HFF-Myc (cell line): ENCODE results near the gene TMEM14C.
"Not testable (repeated sequence)": the region's sequence is repeated elsewhere in the genome, so short reads cannot be mapped to it uniquely, and the experiment has no call there.

ENCODE experiments used
- DNase-seq: peaks from one replicate; pipeline ENCODE4 v3.0.0-alpha.2; 2011; ENCODE audit warnings: low read depth; ENCODE audit errors: extremely low read depth
- H3K4me3 ChIP-seq: replicated peaks from 2 replicates; pipeline ENCODE4 v1.5.1; 2011; ENCODE audit warnings: low read depth, mild to moderate bottlenecking, control low read depth, low read length
- TF ChIP-seq, protein P1 (sequence below): IDR thresholded peaks from 2 replicates; pipeline ENCODE4 v1.5.1; 2012; ENCODE audit warnings: mild to moderate bottlenecking, low read depth, low read length, control low read depth; ENCODE audit errors: missing control alignments

The TMEM14C gene

DNA sequence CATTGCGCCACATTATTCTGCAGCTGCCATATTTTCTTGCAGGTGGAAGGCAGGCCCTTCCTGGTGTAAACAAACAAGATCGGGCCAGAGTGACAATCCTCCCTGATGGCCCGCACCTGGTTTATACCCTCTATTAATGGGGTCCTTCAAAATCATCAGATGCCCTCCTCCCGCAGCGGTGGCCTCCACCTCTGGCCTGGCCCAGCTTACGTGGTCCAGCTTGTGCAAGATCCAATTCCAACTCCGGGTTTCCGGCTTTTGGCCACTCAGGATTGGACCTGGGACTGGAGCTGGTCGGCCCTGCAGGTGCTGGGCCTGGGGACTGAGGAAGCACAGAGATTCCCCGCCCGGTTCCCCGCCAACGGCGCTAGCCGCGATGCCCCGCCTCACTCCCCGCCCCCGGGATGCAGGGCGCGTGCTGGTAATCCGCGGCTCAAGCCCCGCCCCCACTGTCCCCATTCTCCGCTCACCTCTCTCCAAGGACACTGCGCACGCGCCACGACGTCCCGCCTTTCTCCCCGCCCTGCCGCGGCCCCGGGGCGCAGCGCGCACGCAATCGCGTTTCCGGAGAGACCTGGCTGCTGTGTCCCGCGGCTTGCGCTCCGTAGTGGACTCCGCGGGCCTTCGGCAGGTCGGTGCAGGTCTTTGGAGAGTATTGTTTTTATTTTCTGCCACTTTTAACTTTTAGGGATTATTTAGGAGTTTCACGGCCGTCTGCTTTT is 24.5 kb downstream of the TMEM14C start, which contains the start of gene TMEM14B:
TMEM14B (plus strand) TSS at position 555 of the 722 bp plus-strand sequence. CDS start 1,441 bp downstream, outside the sequence.
- TF ChIP-seq, protein P1, sequence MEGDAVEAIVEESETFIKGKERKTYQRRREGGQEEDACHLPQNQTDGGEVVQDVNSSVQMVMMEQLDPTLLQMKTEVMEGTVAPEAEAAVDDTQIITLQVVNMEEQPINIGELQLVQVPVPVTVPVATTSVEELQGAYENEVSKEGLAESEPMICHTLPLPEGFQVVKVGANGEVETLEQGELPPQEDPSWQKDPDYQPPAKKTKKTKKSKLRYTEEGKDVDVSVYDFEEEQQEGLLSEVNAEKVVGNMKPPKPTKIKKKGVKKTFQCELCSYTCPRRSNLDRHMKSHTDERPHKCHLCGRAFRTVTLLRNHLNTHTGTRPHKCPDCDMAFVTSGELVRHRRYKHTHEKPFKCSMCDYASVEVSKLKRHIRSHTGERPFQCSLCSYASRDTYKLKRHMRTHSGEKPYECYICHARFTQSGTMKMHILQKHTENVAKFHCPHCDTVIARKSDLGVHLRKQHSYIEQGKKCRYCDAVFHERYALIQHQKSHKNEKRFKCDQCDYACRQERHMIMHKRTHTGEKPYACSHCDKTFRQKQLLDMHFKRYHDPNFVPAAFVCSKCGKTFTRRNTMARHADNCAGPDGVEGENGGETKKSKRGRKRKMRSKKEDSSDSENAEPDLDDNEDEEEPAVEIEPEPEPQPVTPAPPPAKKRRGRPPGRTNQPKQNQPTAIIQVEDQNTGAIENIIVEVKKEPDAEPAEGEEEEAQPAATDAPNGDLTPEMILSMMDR: no peak
- H3K4me3 ChIP-seq: peak within 1 kb of the TSS; percentile 78
- peak; percentile 90 for DNase-seq

DNA sequence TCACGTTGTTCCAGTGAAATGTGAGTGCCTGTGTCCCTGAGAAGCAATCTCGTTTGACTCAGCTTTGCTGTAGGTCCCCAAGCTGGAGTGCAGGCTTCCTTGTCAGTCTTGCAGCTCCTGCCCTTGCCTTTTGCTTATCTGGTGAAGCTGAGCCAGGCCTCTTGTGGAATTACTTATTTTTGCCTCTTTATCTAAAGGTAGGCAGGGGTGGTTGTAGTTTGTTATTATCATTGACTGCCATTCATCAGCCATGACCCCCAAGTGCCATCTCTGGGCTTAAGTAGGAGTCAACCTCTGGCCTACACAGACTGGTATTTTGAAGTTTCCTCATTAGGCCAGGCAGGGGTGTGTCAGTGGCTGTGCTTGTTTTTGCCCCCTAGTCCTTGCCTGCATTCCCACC is 26.9 kb downstream of the TMEM14C start:
- TF ChIP-seq, protein P1: no peak
- H3K4me3 ChIP-seq: peak overlapping the region; percentile 78
- no peak for DNase-seq

DNA sequence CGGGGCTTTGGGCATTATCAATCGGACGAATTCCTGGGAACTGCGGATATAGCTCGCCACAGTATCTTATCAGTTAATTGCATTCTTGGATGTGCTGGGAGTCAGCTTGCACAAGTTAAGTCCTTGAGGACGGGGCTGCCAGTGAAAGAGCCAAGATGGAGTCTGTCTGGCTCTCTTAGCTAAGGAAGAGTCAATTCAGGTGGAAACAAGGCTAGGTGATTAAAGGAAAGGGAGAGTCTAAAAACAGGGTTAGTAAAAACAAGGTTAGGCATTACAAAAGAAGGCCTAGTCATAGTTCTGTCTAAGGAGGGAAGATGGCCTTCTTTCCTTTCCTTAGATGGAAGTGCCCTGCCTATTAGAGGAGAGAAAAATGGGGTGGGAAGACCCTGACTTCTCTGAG is 27.7 kb downstream of the TMEM14C start:
- H3K4me3 ChIP-seq, DNase-seq: not testable (repeated sequence)

DNA sequence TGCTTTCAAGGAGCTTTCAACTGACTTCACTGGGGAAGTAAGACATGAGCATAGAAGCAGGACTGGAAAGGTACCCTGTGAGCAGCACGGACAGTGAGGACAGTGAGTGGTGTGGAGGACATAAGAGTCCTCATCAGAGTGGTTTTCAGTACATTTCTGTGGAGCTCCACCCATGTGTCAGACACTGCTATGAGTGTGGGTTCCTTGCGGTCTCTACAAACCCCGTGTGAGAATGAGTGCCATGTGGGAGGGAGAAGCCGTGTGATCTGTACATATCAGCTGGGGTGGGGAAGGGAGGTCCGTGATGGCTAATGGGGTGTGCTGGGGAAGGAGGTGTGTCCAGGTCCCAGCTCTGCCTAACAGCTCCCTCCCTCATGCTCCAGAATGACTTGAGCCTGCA is 28.9 kb downstream of the TMEM14C start:
- not testable (repeated sequence) for DNase-seq, H3K4me3 ChIP-seq

DNA sequence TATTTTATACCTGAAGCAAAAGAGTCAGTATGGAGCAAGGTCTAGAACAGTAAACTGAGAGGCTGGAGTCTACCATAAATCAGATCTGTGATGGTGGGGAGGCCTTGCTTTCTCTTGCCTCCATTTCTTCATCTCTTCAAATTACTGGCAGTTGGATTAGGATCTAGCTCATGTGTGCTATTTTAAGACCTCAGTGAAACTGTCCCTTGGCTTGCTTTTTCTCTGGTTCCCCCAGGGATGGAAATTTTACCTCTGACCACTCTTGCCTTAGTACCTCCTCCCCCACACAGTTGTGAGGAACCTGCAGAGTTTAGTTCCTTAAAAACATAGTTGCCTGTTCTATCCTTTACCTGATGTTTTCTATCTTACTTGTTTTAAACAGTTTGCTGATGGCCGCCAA is 33.2 kb downstream of the TMEM14C start:
- H3K4me3 ChIP-seq: no peak overlapping the region
- no peak for DNase-seq
- TF ChIP-seq, protein P1: no peak

DNA sequence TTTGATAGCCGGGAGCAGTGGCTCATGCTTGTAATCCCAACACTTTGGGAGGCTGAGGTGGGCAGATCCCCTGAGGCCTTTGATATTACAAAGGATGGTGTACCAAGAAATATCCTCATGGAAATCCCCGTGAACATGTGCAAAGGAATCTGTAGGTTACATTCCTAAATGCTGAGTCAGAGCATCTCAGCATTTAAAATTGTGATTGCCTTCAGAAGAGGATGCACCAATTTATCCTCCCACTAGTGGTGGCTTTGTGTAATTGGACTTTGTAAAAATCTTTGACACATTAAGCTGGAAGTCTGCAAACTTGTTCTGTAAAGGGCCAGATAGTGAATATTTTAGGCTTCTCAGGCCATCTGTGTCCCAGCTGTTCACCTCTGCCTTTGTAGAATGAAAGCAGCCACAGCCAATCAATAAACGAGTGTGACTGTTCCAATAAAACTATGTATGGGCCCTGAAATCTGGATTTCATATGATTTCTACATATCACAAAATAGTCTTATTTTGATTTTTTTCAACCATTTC is 36.5 kb downstream of the TMEM14C start:
- no peak overlapping the region for H3K4me3 ChIP-seq
- DNase-seq: peak; percentile 95
- TF ChIP-seq, protein P1: peak; percentile 51

DNA sequence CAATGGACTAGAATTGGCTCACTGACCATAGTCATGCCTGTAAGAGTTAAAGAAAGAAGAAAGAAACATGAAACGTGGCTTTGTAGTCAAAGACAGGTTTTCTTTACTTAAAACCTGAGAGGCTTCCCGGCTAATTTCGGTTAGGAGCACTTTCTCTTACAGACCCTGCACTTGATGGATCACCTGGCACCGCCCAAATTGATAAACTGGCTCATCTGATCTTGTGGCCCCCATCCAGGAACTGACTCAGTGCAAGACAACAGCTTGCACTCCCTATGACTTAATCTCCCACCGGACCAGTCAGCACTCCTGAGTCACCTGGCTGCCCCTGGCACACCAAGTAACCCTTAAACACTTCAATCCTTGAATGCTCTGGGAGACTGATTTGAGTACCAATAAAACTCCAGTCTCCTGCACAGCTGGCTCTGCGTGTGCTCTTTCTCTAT is 37.0 kb downstream of the TMEM14C start:
- H3K4me3 ChIP-seq: no peak overlapping the region
- TF ChIP-seq, protein P1: no peak
- DNase-seq: peak; percentile 38

DNA sequence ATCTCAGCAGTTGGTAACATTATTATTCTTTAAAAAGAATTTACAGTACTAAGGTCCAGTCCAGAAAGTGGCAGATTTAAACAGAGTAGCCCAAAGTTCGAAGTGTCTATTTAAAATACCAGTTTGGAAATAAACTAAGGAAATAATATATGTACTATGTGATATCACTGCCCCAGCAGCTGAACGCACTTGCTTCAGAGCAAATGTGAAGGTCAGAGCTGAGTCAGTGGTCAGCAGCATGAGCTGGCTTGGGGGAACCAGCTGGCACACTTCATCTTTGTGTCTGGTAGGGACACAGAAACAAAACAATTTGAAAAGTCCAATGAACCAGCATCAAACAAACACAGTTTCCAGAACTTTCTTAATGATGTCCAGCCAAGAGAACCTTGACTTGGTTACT is 40.1 kb downstream of the TMEM14C start:
- DNase-seq: no peak
- TF ChIP-seq, protein P1: no peak
- no peak overlapping the region for H3K4me3 ChIP-seq
